ENCODE data around the gene GRIN3A.

GRIN3A gene

DNA sequence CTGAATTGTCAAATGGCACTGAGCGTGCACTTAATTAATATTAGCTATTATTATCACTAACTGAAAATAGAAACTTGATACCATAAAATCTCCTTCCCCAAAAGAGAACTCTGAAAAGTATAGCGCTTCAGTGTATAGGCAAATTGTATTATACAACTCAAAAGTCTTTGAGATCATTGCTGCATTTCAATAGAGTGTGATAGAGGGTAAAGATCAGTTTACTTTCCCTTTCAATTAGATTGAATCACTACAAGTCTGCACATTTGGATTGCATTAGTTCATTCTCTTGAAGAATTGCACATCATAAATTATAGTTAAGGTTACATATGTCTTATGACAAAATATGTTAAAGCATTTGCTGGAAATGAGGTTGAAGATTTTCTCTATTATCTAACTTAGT lies 13.4 kb upstream of the GRIN3A start:
- H3K4me3 ChIP-seq (ENCODE audit: low read depth, low read length) = no peak overlapping the region
- no peak for DNase-seq (ENCODE audit: low read depth)
- TF ChIP-seq, protein P1, sequence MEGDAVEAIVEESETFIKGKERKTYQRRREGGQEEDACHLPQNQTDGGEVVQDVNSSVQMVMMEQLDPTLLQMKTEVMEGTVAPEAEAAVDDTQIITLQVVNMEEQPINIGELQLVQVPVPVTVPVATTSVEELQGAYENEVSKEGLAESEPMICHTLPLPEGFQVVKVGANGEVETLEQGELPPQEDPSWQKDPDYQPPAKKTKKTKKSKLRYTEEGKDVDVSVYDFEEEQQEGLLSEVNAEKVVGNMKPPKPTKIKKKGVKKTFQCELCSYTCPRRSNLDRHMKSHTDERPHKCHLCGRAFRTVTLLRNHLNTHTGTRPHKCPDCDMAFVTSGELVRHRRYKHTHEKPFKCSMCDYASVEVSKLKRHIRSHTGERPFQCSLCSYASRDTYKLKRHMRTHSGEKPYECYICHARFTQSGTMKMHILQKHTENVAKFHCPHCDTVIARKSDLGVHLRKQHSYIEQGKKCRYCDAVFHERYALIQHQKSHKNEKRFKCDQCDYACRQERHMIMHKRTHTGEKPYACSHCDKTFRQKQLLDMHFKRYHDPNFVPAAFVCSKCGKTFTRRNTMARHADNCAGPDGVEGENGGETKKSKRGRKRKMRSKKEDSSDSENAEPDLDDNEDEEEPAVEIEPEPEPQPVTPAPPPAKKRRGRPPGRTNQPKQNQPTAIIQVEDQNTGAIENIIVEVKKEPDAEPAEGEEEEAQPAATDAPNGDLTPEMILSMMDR (IDR thresholded peaks at IDR 0.05; ENCODE audit: control insufficient read depth, extremely low read depth, insufficient read depth) = no peak

DNA sequence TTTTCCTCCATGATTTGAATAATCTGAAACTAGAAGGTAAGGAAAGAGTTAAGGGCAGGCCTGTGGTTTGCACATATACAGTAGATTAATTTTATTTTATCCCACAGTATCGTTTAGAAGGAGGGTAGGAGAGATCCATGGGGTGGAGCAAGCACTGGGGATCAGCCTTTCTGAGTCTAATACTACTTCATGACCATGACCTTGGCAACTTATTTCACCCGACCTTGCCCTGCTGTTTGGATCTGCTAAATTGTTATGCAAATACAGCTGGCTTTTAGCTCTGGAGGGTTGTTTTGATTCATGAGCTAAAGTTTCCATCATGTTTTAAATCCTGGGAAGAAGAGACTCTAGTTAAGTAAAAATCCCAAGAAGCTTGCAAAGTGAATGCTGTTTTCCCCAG lies 864 bp upstream of the GRIN3A start:
- H3K4me3 ChIP-seq (ENCODE audit: low read depth, low read length) = no peak overlapping the region
- DNase-seq (ENCODE audit: low read depth) = no peak
- TF ChIP-seq, protein P1 (IDR thresholded peaks at IDR 0.05; ENCODE audit: control insufficient read depth, extremely low read depth, insufficient read depth) = no peak

DNA sequence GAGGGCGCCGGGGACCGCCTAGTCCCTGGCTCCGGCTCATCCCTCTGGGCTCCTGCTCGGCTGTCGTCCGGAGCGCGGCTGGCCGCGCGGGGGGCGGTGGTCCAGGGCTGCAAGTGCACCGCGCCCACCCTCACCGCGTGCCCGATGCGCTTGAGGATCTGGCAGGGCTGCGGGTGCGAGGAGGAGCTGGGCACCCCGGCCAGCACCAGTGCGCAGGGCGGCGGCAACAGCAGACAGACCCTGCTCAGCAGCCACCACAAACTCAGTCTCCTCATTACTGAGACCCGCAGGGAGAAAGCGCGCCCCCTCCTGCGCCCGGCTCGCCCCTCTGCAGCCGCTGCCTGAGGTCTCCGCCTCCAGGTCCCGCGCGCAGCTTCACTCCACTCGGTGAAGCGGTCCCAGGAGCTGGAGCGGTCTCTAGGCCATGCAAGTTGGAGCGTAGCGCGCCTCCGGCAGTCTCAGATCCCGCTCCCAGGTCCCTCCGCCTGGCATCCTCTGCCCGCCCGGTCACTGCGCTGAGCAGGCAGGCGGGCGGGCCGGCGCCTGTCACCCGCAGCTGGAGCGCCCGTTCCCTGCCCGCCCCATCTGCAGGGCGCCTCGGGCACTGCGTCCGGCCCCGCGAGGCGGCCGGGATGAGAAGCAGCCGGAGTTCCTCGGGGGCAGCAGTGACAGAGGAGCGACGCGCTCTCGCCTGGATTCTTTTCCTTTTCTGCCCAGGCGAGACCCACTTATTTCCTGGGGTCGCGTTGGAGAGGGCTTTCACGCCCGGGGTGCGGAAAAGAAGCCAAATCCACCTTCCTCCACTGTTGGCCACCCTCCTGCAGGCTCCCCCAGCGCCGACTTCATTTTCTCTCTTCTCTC lies 512 bp downstream of the GRIN3A start:
- TF ChIP-seq, protein P1 (IDR thresholded peaks at IDR 0.05; ENCODE audit: control insufficient read depth, extremely low read depth, insufficient read depth) = peak; percentile 26; the same call in 1 of the 2 replicates
- peak overlapping the region; percentile 60 for H3K4me3 ChIP-seq (ENCODE audit: low read depth, low read length)
- DNase-seq (ENCODE audit: low read depth) = no peak

DNA sequence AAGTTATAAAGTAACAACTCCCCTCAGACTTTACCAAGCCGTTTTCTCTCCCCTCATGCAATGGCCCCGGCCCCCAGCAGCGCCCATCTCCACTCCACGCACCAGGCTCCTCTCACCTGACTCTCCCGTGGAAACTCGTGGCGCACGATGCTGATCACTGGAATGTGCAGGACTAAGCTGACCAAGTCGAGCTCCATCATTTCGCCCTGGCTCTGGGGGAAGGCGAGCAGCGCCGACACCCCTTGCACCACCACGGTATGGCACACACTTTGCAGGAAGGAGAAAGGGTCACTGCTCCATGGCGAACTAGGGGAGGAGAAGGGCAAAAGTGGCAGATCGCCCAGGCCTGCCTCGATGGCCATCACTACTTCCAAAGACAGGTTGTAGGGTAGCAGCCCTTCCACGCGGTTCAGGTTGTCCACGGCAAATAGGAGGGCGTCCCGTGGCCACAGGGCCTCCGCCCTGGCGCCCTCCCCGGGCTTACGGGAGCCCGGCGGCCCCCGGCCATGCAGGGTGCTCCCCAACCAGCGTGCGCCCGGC lies 1.2 kb downstream of the GRIN3A start:
- no peak for DNase-seq (ENCODE audit: low read depth)
- TF ChIP-seq, protein P1 (IDR thresholded peaks at IDR 0.05; ENCODE audit: control insufficient read depth, extremely low read depth, insufficient read depth) = no peak
- H3K4me3 ChIP-seq (ENCODE audit: low read depth, low read length) = peak overlapping the region; percentile 60

DNA sequence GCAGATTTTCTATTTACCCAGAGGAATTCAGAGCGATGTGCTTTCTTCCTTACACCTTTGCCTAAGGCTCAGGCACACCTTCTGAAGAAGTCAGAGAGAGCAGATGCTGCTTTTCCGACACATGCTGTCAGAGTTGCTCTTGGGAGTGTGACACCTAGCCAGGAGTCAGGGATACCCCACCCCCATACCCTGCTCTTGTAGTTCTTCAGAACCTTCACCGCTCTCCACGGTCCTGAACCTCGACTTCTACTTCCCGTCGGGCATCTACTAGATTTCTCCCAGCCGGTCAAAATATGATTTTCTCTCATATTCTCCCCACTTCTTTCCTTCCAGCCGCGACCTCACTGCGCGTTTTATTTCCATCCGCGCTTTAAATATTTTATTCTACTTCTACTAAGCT lies 1.7 kb downstream of the GRIN3A start:
- TF ChIP-seq, protein P1 (IDR thresholded peaks at IDR 0.05; ENCODE audit: control insufficient read depth, extremely low read depth, insufficient read depth) = no peak
- peak overlapping the region; percentile 60 for H3K4me3 ChIP-seq (ENCODE audit: low read depth, low read length)
- DNase-seq (ENCODE audit: low read depth) = peak; percentile 36

DNA sequence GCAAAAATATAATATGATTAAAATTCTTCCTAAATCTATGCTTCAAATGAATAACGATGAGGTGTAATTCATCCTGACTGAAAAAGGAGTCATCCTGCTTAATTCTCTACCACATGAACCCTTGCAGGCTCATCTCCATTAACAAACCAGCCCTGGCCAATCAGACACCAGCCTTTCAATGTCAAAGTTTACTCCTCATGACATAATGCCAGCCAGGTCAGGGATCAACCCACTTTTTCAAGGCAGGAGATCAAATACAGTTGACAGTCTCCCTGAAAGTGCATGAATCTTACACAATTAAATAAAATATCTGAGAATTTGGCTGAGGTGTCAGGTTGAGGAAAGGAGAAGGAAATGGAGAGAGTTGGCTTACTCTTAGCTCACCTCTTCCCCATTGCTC lies 7.0 kb downstream of the GRIN3A start:
- TF ChIP-seq, protein P1 (IDR thresholded peaks at IDR 0.05; ENCODE audit: control insufficient read depth, extremely low read depth, insufficient read depth) = no peak
- H3K4me3 ChIP-seq (ENCODE audit: low read depth, low read length) = no peak overlapping the region
- DNase-seq (ENCODE audit: low read depth) = no peak

All from LNCaP clone FGC (cell line).